Eye (tissue), 1 donor: ENCODE results near the gene ZFHX3.

Source experiments
- DNase-seq: peaks from one replicate; pipeline ENCODE4 v3.0.0-alpha.2; 2015

The ZFHX3 gene

GRCh38 chr16:72814226-72814625, 233.7 kb downstream of the ZFHX3 start:
- DNase-seq, result peak; percentile 59

- no peak for DNase-seq
These were observed 235.3 kb downstream of the ZFHX3 start for GRCh38 chr16:72812672-72813071.

- DNase-seq, result no peak
These were observed 236.1 kb downstream of the ZFHX3 start for GRCh38 chr16:72811876-72812275.

- DNase-seq, result no peak
These were observed 236.7 kb downstream of the ZFHX3 start for GRCh38 chr16:72811188-72811720.

GRCh38 chr16:72810480-72810879, 237.4 kb downstream of the ZFHX3 start:
- DNase-seq, result no peak

- no peak for DNase-seq
These were observed 238.5 kb downstream of the ZFHX3 start for GRCh38 chr16:72809446-72809845.

GRCh38 chr16:72808754-72809153, 239.2 kb downstream of the ZFHX3 start:
- no peak for DNase-seq

- DNase-seq, result no peak
These were observed 240.7 kb downstream of the ZFHX3 start for GRCh38 chr16:72807245-72807644.

GRCh38 chr16:72805486-72805885, 242.4 kb downstream of the ZFHX3 start:
- no peak for DNase-seq

GRCh38 chr16:72800524-72801161, 247.3 kb downstream of the ZFHX3 start:
- DNase-seq, result no peak

GRCh38 chr16:72798264-72798663, 249.7 kb downstream of the ZFHX3 start:
- DNase-seq, result no peak

GRCh38 chr16:72797621-72798020, 250.3 kb downstream of the ZFHX3 start:
- no peak for DNase-seq

GRCh38 chr16:72796222-72796621, 251.7 kb downstream of the ZFHX3 start:
- DNase-seq, result no peak

GRCh38 chr16:72794986-72795385, 252.9 kb downstream of the ZFHX3 start:
- DNase-seq, result no peak

- no peak for DNase-seq
These were observed 253.6 kb downstream of the ZFHX3 start for GRCh38 chr16:72794319-72794718.

GRCh38 chr16:72793716-72794115, 254.2 kb downstream of the ZFHX3 start:
- no peak for DNase-seq

GRCh38 chr16:72793017-72793416, 254.9 kb downstream of the ZFHX3 start:
- no peak for DNase-seq

GRCh38 chr16:72791786-72792185, 256.1 kb downstream of the ZFHX3 start:
- DNase-seq, result no peak

GRCh38 chr16:72789921-72790320, 258.0 kb downstream of the ZFHX3 start:
- no peak for DNase-seq

GRCh38 chr16:72789465-72789864, 258.5 kb downstream of the ZFHX3 start:
- DNase-seq, result no peak

GRCh38 chr16:72788269-72788809, 259.6 kb downstream of the ZFHX3 start:
- DNase-seq, result no peak

GRCh38 chr16:72787514-72788268, 260.2 kb downstream of the ZFHX3 start:
- peak; percentile 88 for DNase-seq

GRCh38 chr16:72787130-72787513, 260.8 kb downstream of the ZFHX3 start:
- no peak for DNase-seq

- no peak for DNase-seq
These were observed 261.3 kb downstream of the ZFHX3 start for GRCh38 chr16:72786606-72787005.
